GM21723 (cell line): ENCODE data around the gene TXNDC17.
"Not testable (repeated sequence)": the region's sequence is repeated elsewhere in the genome, so short reads cannot be mapped to it uniquely, and the experiment has no call there.

Source experiments
- ATAC-seq: cut with Tn5 transposase; IDR thresholded peaks from one replicate; pipeline ENCODE4 v1.9.1; 2021; ENCODE audit warnings: mild to moderate bottlenecking, moderate library complexity; ENCODE audit not compliant: unreplicated experiment

TXNDC17 gene

DNA sequence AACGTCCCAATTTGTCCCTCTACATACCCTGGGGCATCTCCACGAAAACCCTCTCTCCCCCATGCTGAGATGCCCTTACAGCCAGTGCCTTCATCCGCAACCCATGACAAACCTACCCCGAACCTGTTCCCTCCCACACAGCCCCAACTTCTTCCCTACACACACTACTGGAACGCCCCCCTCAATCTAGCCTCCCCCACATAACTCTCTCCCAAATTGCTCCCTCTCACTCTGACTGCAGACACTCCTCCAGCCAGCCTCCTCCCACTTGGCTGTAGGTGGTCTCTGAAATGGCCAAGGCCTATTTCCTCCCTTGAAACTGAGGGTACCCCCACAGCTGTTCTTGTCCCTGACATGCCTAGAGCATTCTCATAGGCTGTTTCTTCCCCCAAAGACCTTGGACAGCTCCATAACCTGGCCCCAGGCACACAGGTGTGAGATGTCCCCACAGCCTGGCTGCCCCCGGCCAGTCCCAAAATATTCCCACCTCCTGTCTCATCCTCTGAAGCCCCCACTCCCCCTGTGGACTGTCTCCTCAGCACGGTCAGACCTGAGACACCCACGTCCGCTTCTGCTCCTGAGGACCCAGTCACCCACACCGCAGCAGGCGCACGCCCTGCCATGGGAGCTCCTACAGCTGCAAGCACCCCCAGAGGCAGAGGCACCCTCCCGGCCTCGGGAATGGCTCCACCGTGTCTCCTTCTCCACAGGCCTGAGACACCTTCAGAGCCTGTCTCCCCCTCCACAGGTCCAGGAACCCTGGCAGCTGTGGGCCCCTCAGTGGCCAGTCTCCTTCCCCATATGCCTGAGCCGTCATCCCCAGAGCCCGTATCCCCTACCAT lies 4.0 kb upstream of the TXNDC17 start:
- no peak for ATAC-seq

DNA sequence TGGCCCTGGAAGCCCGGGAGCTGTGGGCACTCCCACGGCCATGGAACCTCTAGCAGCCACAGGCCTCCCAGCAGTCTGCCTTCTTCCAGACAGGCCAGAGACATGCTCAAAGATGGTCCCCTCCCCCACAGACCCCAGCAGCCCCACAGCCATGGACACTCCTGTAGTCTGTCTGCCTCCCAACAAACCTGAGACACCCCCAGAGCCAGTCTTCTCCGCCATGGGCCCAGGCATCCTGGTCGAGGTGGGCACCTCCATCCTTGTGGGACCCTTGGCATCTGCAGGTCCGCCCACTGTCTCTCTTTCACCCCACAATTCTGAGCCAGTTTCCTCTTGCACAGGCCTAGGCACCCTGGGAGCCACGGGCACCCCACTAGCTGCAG lies 3.4 kb upstream of the TXNDC17 start:
- no peak for ATAC-seq

DNA sequence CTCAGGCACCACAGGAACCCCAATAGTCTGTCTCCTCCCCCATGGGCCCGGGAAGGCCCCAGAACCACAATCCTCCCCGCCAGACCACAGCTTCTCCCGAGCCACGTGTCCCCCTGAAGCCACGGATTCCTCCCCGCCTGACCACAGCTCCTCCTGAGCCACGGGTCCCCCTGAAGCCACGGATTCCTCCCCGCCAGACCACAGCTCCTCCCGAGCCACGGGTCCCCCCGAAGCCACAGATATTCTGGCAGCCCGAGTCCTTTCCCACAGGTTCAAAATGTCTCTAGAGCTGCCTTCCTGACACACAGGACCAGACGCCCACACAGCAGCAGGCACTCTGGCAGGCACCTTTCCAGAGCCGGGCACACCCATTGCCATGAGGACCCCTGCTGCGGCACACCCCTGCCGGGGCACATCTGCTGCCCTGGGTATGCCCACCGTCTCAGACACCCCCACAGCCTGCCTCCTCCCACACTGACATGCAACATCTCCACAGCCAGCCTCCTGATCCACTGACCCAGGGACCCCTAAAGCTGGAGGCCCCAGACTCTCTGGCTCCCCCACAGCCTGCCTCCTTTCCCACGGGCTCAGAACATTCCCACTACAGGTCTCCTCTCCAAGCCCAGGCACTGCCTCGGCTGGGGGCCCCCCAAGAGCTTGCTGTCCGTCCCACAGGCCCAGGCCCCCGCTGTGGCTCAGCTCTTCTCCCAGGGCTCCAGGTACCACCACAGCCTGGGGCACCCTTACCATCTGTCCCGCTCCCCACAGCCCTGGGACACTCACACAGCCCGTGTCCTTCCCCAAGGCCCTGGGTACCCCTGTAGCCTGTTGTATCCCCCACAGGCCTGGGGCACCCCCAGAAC lies 2.6 kb upstream of the TXNDC17 start:
- ATAC-seq, result no peak

DNA sequence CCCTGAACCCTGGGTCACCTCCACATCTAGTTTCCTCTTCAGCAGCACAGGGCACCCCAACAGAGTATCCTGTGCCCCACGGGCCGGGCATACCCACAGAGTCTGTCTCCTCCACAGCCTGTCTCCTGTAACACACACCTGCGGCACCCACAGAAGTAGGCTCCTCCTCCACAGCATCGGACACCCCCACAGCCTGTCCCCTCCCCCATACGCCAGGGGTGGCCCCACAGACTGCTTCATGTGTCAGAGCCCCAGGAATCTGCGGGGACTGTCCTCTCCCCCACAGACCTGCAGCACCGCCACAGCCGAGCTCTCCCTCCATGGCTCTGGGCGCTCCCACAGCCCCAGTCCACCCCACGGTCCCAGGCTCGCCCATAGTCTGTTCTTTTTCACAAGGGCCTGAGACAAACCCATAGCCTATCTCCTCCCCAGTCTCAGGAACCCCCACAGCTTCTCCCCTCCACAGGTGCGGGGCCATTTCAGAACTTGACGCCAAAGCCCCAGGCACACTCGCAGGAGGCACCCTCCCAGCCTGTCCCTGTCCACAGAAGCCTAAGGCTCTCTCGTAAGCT lies 1.8 kb upstream of the TXNDC17 start:
- no peak for ATAC-seq

DNA sequence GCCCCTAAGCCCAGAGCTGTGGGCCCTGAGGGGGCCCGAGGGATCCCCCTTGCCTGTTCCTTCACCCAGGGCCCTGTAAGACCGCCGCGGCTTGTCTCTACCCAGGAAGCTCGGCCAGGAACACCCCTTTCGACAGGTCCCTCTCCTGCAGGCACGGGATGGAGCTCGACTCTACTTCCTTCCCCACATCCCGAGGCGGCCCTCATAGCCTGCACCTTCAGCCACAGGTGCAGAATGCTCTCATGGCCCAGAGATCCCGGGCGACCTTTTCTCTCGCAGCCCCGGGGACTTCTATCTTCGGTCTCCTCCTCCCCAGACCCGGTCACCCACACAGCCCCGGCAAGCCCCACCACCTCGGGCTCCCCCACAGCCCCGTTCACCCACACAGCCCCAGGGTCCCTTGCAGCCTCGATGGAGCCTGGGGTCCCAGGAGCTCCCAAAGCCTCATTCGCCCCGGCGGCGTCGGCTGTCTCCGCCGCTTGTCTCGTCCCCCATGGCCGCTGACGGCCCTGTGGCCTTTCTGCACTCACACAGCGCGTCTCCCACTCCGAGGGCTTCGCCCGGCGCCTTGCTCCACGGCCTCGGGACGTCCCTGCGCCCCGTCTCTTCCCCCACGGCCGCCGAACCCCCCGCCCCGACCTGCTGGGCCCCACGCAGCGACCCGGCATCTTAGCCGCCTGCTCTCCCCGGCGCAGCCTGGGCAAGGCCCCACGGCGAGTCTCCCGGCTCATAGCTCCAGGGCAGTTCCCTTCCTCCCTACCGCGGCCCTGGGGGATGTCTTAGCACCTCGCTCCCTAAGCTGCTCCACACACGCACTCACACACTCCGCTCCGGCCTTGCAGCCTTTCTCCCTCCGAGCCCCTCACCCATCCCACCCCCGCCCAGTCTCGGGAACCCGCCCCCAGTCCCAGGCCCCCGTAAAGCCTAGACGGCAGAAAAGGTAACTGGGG lies 999 bp upstream of the TXNDC17 start:
- ATAC-seq, result peak; percentile 18

DNA sequence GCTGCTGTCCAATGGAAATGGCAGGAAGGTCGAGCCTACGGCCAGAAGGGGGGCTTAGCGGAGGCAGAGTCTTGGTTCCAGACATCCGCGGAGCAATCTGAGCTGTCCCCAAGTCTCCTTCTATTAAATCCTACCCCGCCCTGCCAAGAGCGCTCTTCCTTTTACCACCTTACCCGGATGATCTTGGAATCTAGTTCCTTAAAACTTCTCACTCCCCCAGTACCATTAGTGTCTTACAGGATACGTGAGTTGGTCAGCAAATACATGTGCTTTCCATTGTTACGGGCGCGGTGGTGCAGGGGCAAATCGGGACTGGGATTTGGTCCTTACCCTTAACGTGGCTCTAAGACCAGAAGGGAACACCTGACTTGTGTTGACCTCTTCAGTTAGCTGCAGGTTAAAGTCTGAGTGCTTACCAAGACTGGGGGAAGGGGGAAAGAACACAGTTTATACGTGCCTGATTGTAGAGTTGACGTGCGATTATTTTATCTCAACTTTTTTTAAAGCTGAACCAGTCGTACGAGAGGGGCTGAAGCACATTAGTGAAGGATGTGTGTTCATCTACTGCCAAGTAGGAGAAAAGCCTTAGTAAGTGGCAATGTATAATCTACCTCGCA lies 495 bp downstream of the TXNDC17 start:
- ATAC-seq, result peak; percentile 9

DNA sequence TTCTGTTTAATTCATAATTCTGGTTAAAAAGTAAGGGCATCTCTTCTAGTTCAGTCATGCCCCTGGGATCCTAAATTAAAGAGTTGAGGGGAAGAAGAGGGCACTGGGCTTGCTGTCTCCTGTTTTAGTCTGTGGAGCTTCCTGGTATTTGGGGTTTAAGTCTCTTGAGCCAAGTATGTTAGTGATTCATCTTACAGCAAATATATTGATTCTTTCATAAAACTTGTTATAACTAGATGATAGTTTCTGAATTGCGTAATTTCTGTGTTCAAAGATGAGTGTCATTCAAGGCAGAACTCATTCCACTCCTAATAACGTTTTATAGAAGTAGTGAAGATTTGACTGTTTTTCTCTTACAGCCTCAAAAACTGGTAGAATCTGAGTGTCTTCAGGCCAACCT lies 1.7 kb downstream of the TXNDC17 start:
- ATAC-seq, result no peak

DNA sequence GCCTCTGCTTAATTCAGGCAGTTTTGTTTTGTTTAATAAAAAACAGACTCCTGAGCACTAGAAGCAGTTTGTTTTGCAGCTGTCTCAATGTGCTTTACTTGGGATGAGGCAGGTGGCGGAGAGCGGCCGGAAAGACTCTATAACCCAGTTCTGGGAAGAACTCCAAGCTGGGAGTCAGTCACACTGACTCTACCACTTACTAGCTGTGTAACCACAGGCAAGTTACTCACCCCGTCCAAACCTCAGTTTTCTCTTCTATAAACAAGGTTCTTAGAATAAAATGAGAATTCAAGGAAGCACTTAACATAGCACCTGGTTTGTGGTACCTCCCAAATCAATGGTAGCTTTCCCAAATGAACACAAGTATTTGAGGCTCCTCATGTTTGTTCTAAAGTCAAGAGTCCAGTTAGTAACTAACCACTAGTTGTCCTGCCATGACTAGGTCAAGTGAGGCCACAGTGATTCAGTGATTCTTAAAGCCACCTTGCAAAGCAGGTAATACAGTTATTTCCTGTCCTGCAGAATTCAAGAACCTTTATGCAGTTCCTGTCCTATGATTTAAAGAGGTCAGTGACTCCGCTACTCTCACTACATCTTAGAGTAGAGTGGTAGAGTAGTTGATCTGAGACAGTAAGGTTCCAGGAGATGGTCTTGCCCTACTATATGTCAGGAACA lies 2.7 kb downstream of the TXNDC17 start:
- no peak for ATAC-seq

DNA sequence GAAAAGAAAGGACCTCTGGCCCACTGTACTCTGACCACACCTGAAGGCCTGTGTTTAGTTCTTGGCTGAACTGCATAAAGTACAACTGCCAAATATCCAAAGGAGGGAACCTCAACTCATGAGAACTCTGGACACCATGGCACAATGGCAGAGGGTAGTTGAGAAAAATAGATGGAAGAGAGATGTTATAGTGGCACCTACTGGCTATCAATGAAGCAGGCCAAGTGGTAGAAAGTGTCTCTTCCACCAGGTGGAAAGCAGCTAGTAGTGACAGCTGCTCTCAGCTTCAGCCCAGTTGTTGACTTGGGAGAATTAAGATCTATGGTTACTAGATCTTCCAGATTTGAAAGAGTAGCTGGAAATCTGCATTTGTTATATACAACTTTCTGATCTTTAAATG lies 7.3 kb downstream of the TXNDC17 start:
- no peak for ATAC-seq

DNA sequence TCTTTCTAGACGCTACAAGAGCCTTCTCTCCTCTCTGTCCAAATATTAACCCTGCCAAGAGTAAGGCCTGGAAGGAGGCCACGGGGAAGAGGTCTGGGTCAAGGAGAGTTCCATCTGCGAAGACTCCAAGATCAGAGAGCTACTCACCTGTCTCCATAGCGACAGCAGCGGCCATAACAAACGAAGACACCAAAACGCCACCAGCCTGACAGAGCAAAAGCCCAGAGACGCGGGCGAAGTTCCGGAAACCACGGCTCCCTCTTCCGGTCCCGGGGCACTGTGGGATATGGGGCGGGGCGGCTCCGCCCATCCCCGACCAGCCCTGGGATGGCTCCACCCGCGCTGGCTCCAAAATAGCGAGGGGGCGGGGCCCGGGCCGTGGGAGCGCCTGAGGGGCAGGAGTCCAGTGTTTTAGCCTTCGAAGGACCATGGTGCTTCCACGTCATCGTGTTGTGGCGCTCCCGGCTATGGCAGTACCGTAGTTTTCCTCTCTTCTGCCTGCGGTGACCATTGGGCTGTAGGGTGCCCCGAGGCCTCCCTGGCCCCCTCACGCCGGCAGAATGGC lies 10.6 kb downstream of the TXNDC17 start, which contains the start of the genes C17orf100 and MED31:
Gene C17orf100 (plus strand): TSS at position 409 of the 565 bp plus-strand sequence. CDS start 152 bp downstream, at position 561.
Gene MED31 (minus strand): TSS at position 252 of the 565 bp plus-strand sequence. CDS start 77 bp downstream, at position 175.
- ATAC-seq, result peak; percentile 90

DNA sequence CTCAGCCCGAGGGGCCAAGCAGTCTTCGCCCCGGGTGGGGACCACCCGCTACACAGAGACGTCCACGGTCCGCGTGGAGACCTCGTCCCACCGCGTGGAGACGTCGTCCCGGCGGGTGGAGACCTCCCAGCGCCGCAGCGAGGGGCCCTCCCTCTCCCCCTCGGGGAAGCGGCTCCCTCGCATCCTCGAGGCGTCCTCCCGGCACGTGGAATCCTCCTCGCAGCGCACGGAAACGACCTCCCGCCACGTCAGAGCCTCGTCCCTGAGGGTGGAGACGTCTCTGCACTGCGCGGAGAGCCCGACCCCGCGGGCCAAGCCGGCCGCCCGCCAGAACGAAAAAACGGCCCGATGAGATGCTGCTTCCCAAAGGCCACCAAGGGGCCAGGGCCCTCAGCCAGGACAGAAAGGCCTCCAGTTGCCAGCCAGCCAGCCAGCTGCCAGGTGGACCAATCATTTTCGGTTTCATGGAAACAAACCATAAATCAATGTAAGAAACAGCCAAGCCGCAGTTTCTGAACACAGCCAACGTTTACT lies 11.1 kb downstream of the TXNDC17 start:
- ATAC-seq, result no peak

DNA sequence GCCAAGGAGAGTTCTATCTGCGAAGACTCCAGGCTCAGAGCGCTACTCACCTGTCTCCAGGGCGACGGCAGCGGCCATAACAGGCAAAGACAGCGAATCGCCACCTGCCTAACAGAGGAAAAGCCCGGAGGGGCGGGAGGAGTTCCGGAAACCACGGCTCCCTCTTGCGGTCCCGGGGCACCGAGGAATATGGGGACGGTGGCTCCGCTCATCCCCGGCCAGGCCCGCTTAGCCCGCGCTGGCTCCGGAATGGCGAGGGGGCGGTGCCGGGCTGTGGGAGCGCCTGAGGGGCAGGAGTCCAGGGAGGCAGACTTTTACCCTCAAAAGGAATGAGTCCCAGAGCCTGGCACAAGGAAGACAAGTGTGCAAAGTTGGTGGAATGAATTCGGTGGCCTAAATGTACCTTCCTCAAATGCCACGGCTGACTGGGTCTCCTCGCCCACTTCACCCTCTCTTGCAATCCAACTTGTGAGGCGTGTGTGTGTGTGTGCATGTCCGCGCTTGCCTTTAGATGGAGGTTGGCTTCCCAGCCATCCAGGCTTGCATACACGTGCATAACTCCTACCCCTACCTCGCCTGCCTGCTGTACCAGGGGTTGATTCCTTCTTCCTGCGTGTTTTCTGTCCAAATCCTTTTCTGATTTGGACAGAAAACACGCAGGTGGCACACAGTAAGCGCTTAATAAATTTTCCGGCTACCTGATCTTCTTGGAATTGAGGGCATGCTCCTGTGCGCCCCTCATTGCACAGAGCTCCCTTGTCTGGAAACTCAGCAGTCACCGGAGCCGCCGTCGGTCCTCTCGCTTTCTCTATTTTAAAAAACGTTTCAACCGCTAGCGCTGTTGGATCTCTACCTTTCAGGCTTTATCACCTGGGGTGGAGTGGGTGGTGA lies 14.2 kb downstream of the TXNDC17 start:
- no peak for ATAC-seq

DNA sequence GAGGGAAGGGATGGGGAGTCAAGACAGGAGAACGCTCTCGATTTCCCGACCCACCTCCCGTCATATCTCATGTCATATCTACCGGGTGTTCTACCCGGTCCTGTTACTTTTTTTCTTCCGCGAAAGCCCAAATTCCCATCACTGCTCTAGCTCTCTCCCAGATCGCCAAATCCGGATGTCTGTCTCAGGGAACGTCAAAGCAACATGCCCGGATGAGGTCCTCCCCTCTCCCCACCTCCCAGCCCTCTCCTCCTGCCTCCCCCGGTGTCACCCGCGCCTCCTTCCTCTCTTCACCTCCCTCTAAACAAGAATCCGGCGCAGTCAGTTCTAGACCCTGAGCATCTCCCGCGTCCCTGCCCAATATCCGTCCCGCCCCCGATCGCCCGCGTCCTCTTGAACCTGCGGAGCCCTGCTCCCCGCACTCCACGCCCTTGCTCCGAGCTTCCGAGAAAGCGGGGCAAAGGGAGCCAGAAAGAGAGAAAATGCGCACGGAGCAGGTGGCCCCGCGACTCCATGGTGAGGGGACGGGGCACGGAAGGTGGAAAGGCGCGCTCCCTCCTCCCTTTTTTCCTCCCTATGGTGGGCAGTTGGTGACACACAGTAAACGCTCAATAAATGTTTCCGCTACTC lies 15.0 kb downstream of the TXNDC17 start:
- not testable (repeated sequence) for ATAC-seq

DNA sequence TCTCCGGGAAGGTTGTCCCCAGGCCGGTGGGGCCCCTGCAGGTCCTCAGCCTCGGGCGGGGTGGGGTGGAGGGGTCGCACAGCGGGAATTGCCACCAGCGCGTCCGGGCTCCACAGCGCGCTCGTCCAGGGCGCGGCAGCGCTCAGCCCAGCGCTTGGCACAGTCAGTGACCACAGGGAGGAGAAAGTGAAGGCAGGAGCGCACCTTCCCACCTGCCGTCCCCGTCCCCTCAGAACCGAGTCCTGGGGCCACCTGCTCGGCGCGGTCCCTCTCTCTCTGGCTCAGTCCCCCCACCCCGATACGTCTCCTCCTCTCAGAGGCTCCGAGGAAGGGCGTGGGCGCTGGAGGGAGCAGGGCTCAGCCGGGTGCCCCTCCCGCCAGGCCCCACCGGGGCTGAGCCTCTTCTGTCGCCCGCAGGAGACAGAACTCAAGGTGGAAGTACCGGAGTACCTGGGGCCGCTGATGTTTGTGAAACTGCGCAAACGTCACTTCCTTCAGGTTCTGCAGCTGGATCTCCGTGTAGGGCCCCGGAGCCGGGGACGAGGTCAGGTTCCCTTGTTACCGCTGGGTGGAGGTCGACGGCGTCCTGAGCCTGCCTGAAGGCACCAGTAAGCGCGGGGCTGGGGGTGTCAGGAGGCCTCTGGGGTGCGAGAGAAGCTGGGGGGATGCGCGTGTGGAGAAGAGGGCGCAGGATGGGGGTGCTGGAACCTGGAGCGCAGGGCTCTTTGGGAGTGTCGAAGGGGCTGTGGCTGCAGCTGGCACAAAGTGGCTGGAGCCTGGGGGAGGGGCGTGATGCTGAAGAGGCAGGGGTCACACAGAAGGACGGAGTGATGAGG lies 16.2 kb downstream of the TXNDC17 start:
- ATAC-seq, result not testable (repeated sequence)

DNA sequence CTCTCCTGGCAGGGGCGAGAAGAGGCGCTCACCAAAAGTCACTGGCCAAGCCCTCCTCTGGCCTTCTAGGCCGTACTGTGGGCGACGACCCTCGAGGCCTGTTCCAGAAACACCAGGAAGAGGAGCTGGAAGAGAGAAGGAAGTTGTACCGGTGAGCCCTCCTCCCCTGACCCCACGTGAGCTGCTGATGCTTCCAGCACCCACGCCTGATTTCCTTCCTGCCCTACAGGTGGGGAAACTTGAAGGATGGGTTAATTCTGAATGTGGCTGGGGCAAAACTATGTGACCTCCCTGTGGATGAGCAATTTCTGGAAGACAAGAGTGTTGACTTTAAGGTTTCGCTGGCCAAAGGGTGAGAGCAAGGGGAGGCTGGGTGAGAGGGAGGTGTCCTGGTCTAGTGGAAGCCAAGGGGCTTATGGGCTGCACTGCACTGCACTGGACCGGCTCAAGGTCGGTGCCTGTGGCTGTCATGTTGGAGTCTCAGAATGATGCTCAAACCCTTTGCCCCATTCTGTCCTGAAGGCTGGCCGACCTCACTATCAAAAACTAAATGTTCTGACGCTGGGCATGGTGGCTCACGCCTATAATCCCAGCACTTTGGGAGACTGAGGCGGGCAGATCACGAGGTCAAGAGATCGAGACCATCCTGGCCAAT lies 16.9 kb downstream of the TXNDC17 start:
- ATAC-seq, result no peak

DNA sequence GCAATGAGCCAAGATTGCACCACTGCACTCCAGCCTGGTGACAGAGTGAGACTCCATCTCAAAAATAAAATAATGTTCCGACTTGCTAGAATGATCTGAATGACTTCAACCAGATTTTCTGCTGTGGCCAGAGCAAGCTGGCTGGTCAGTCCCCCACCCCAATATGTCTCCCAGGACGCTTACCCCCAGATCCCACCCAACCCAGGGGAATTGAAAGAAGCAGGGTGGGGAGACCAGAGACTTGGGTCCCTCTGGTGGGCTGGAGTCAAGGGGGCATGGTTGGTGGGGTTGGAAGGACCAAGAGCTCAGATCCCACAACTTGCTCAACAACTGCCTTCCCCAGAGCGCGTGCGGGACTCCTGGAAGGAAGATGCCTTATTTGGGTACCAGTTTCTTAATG lies 17.6 kb downstream of the TXNDC17 start:
- not testable (repeated sequence) for ATAC-seq
